Mesenchymal stem cell (in vitro differentiated cells and primary cell): ENCODE data around the gene RAET1G.
"Not testable (repeated sequence)": the region's sequence is repeated elsewhere in the genome, so short reads cannot be mapped to it uniquely, and the experiment has no call there.

Source experiments
- DNase-seq: peaks from one replicate; pipeline ENCODE4 v3.0.0-alpha.2; 2013
- H2AFZ ChIP-seq: one replicate; pipeline ENCODE4 v1.6.1; 2013; ENCODE audit warnings: low read depth, mild to moderate bottlenecking, control low read depth, inconsistent platforms, low read length, moderate library complexity
- H2AK5ac ChIP-seq: 2 replicates; pipeline ENCODE4 v1.6.1; 2013; ENCODE audit warnings: low read length, moderate library complexity, mild to moderate bottlenecking, inconsistent platforms; ENCODE audit not compliant: severe bottlenecking
- H2BK120ac ChIP-seq: one replicate; pipeline ENCODE4 v1.6.1; 2013; ENCODE audit warnings: low read depth, mild to moderate bottlenecking, inconsistent platforms, low read length, moderate library complexity
- H2BK12ac ChIP-seq, 2 experiments: one replicate each; pipeline ENCODE4 v1.6.1; 2013; ENCODE audit warnings: inconsistent platforms in 2 of 2, low read length in 2 of 2, mild to moderate bottlenecking in 2 of 2, moderate library complexity in 2 of 2, control low read depth in 1 of 2
- H2BK15ac ChIP-seq: one replicate; pipeline ENCODE4 v1.6.1; 2013; ENCODE audit warnings: mild to moderate bottlenecking, low read depth, inconsistent platforms; ENCODE audit not compliant: poor library complexity, severe bottlenecking
- H2BK5ac ChIP-seq: 2 replicates; pipeline ENCODE4 v1.6.1; 2013; ENCODE audit warnings: low read depth, mild to moderate bottlenecking, low read length, control low read depth, inconsistent platforms; ENCODE audit not compliant: poor library complexity, severe bottlenecking
- H3K14ac ChIP-seq, 2 experiments: one replicate each; pipeline ENCODE4 v1.6.1; 2013; ENCODE audit warnings: inconsistent platforms in 2 of 2, low read length in 2 of 2, control low read depth in 1 of 2, mild to moderate bottlenecking in 1 of 2, moderate library complexity in 1 of 2
- H3K18ac ChIP-seq, 2 experiments: one replicate each; pipeline ENCODE4 v1.6.1; 2013; ENCODE audit warnings: inconsistent platforms in 2 of 2, low read length in 2 of 2, control low read depth in 1 of 2, low read depth in 1 of 2, mild to moderate bottlenecking in 1 of 2
- H3K23ac ChIP-seq, 2 experiments: one replicate each; pipeline ENCODE4 v1.6.1; 2013; ENCODE audit warnings: inconsistent platforms in 2 of 2, low read length in 2 of 2, mild to moderate bottlenecking in 2 of 2, moderate library complexity in 2 of 2, control low read depth in 1 of 2
- H3K27ac ChIP-seq: 2 replicates; pipeline ENCODE4 v1.5.1; 2013; ENCODE audit warnings: mild to moderate bottlenecking, moderate library complexity, low read length, control low read depth, inconsistent platforms; ENCODE audit not compliant: poor library complexity, severe bottlenecking
- H3K27me3 ChIP-seq, 2 experiments: 2 replicates each; pipeline versions ENCODE4 v1.6.1 to v1.7.0; 2013; ENCODE audit warnings: low read length in 2 of 2, mild to moderate bottlenecking in 2 of 2, moderate library complexity in 2 of 2, control low read depth in 1 of 2, inconsistent platforms in 1 of 2; ENCODE audit not compliant: control insufficient read depth in 1 of 2, insufficient read depth in 1 of 2
- H3K36me3 ChIP-seq, 2 experiments: 2 replicates each; pipeline versions ENCODE4 v1.6.1 to v1.7.0; 2013; ENCODE audit warnings: low read length in 2 of 2, control low read depth in 1 of 2, inconsistent platforms in 1 of 2, low read depth in 1 of 2, mild to moderate bottlenecking in 1 of 2; ENCODE audit not compliant: insufficient read depth in 2 of 2, control insufficient read depth in 1 of 2
- H3K4ac ChIP-seq, 2 experiments: one replicate each; pipeline ENCODE4 v1.6.1; 2013; ENCODE audit warnings: inconsistent platforms in 2 of 2, low read length in 2 of 2, mild to moderate bottlenecking in 2 of 2, moderate library complexity in 2 of 2, control low read depth in 1 of 2, low read depth in 1 of 2
- H3K4me1 ChIP-seq: 2 replicates; pipeline ENCODE4 v1.6.1; 2013; ENCODE audit warnings: low read depth, low read length, control low read depth; ENCODE audit not compliant: control insufficient read depth, insufficient read depth
- H3K4me2 ChIP-seq: 2 replicates; pipeline ENCODE4 v1.6.1; 2013; ENCODE audit warnings: low read length, mild to moderate bottlenecking, inconsistent platforms; ENCODE audit not compliant: poor library complexity, severe bottlenecking
- H3K4me3 ChIP-seq, 2 experiments: 2 replicates each; pipeline versions ENCODE4 v1.5.1 to v1.7.0; 2013; ENCODE audit warnings: low read length in 2 of 2, mild to moderate bottlenecking in 2 of 2, control low read depth in 1 of 2, low read depth in 1 of 2; ENCODE audit not compliant: insufficient read depth in 1 of 2
- H3K79me1 ChIP-seq: replicated peaks from 2 replicates; pipeline ENCODE4 v1.6.1; 2013; ENCODE audit warnings: mild to moderate bottlenecking, control low read depth, low read length, inconsistent platforms; ENCODE audit not compliant: poor library complexity, severe bottlenecking
- H3K9ac ChIP-seq: 2 replicates; pipeline ENCODE4 v1.7.0; 2013; ENCODE audit warnings: mild to moderate bottlenecking, low read length, moderate library complexity
- H3K9me3 ChIP-seq: 2 replicates; pipeline ENCODE4 v1.7.0; 2013; ENCODE audit warnings: mild to moderate bottlenecking, low read length; ENCODE audit not compliant: control insufficient read depth
- H4K8ac ChIP-seq: one replicate; pipeline ENCODE4 v1.6.1; 2013; ENCODE audit warnings: inconsistent platforms, mild to moderate bottlenecking, low read length, moderate library complexity
- H4K91ac ChIP-seq: one replicate; pipeline ENCODE4 v1.6.1; 2013; ENCODE audit warnings: mild to moderate bottlenecking, low read length, inconsistent platforms
- WGBS: methylation state at CpG from one replicate; pipeline ENCODE4 v1.1.7; 2013; ENCODE audit warnings: mixed read lengths; 5-methylcytosine and 5-hydroxymethylcytosine counted together

RAET1G gene

GRCh38 chr6:149924206-149924932, 1.4 kb upstream of the RAET1G start:
- Histone ChIP-seq H3K4me2 (no peak overlapping the region), H3K27ac (no peak overlapping the region), H2BK12ac (no peak overlapping the region), H4K8ac (no peak overlapping the region), H3K18ac (no peak overlapping the region), H2BK120ac (no peak overlapping the region), H3K14ac (no peak overlapping the region), H2AFZ (no peak overlapping the region), H3K79me1 (no peaks in the 10 kb centered on the region), H2AK5ac (no peak overlapping the region), H3K23ac (no peak overlapping the region), H2BK5ac (no peak overlapping the region), H3K9me3 (no peaks in the 10 kb centered on the region), H2BK15ac (no peak overlapping the region), H3K4me3 (no peak overlapping the region), H3K4ac (no peak overlapping the region), H3K4me1 (peaks cover 23% of the 10 kb centered on the region), H3K27me3 (peaks cover 6 to 36% of the 10 kb centered on the region in 2 experiments), H3K36me3 (no peaks in the 10 kb centered on the region), H3K9ac (no peak overlapping the region), H4K91ac (no peak overlapping the region)
- no peak for DNase-seq
- 70% methylated on average over 7 of the region's 9 CpGs for WGBS

DNA sequence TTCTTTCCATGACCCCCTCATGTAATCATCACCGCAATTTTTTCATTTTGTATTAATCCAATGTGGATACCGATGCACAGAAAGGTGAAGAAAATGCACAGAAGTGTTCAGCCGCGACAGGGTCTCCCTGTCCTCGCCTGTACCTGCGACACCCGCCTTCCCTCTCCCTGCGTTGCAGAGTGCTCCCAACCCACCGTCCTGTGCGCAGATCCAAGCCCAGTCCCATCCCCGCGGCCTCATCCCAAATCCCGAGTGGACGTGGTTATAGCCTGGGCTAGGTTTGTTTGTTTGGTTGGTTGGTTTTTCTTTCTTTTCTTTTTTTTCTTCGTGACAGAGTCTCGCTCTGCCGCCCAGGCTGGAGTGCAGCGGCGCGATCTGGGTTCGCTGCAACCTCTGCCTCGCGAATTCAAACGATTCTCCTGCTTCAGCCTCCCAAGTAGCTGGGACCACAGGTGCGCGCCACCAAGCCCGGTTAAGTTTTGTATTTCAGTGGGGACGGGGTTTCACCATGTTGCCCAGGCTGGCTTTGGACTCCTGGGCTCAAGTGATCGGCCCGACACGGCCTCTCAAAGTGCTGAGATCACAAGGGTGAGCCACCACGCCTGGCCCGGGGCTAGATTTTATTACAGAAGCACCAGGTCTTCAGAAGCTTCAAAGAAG, 536 bp upstream of the RAET1G start:
- Histone ChIP-seq H3K79me1 (no peaks in the 10 kb centered on the region), H3K23ac (no peak overlapping the region), H3K18ac (peak overlapping the region in 1 of 2 experiments; percentile 13), H3K4me3 (peak overlapping the region; percentile 36 to 91), H3K4ac (no peak overlapping the region), H3K27ac (no peak overlapping the region), H3K36me3 (peaks cover 0 to 4% of the 10 kb centered on the region in 2 experiments), H2BK15ac (no peak overlapping the region), H3K9ac (peak overlapping the region; percentile 81), H2AK5ac (no peak overlapping the region), H3K4me2 (peak overlapping the region; percentile 90), H2BK5ac (no peak overlapping the region), H2BK120ac (no peak overlapping the region), H3K14ac (no peak overlapping the region), H4K91ac (no peak overlapping the region), H2AFZ (peak overlapping the region; percentile 33), H3K27me3 (peaks cover 0 to 36% of the 10 kb centered on the region in 2 experiments), H4K8ac (no peak overlapping the region), H3K4me1 (peaks cover 23% of the 10 kb centered on the region), H3K9me3 (no peaks in the 10 kb centered on the region), H2BK12ac (no peak overlapping the region)
- DNase-seq = no peak
- WGBS = 37% methylated on average over 26 of the region's 33 CpGs

- Histone ChIP-seq H3K4me2 (peak overlapping the region; percentile 90), H3K4me1 (peaks cover 23% of the 10 kb centered on the region), H3K4me3 (peak overlapping the region in 1 of 2 experiments; percentile 91), H3K27me3 (peaks cover 0 to 43% of the 10 kb centered on the region in 2 experiments), H3K23ac (peak overlapping the region in 1 of 2 experiments; percentile 65)
- DNase-seq, H2AFZ ChIP-seq, H3K4ac ChIP-seq, H3K27ac ChIP-seq, H2BK120ac ChIP-seq, H3K9me3 ChIP-seq, H3K79me1 ChIP-seq, H2BK15ac ChIP-seq, H3K18ac ChIP-seq, H3K36me3 ChIP-seq, H2AK5ac ChIP-seq, H4K91ac ChIP-seq, H2BK12ac ChIP-seq, H4K8ac ChIP-seq, H2BK5ac ChIP-seq, H3K14ac ChIP-seq, H3K9ac ChIP-seq: not testable (repeated sequence)
- WGBS = 22% methylated on average over 4 of the region's 5 CpGs
Measured at GRCh38 chr6:149922091-149922490, 830 bp downstream of the RAET1G start.

GRCh38 chr6:149921361-149921760, 1.6 kb downstream of the RAET1G start:
- H3K4me1 ChIP-seq = peaks cover 23% of the 10 kb centered on the region
- no peak overlapping the region for H4K91ac ChIP-seq
- no peak overlapping the region for H3K23ac ChIP-seq
- H2BK15ac ChIP-seq = no peak overlapping the region
- no peak overlapping the region for H3K18ac ChIP-seq
- H2BK120ac ChIP-seq = no peak overlapping the region
- H3K4ac ChIP-seq = no peak overlapping the region
- no peak overlapping the region for H3K27ac ChIP-seq
- no peak overlapping the region for H2AFZ ChIP-seq
- 90% methylated on average over 6 of the region's 6 CpGs for WGBS
- no peak for DNase-seq
- H3K27me3 ChIP-seq = peaks cover 0 to 43% of the 10 kb centered on the region in 2 experiments
- H3K4me3 ChIP-seq = no peak overlapping the region
- H2BK5ac ChIP-seq = no peak overlapping the region
- peaks cover 0 to 4% of the 10 kb centered on the region in 2 experiments for H3K36me3 ChIP-seq
- H4K8ac ChIP-seq = no peak overlapping the region
- no peak overlapping the region for H3K14ac ChIP-seq
- no peak overlapping the region for H3K9ac ChIP-seq
- no peaks in the 10 kb centered on the region for H3K9me3 ChIP-seq
- H2AK5ac ChIP-seq = no peak overlapping the region
- H3K79me1 ChIP-seq = no peaks in the 10 kb centered on the region
- no peak overlapping the region for H3K4me2 ChIP-seq
- H2BK12ac ChIP-seq = no peak overlapping the region
